ENCODE measurements around the gene SLC6A16. TPM values are rescaled to one million over a fixed set of nuclear protein-coding genes. Genes with fewer than 3 reads are reported as not detected.

The SLC6A16 gene
- total and polyA plus RNA-seq, 2 experiments from 2014 or later, result 0.31 to 1.8 TPM

- TF ChIP-seq CTCF (conservative IDR thresholded peaks at IDR 0.05; ENCODE audit: low read depth in 2 of 2), result no peak
Observed at GRCh38 chr19:49348305-49349189, 23.6 kb upstream of the SLC6A16 start (continued).

GRCh38 chr19:49347835-49348234 lies 22.8 kb upstream of the SLC6A16 start:
- Histone ChIP-seq H3K4me3 (no peak overlapping the region), H3K4me2 (no peak overlapping the region), H2AFZ (no peak overlapping the region), H3K9me2 (ENCODE audit: insufficient read depth) (no peaks in the 10 kb centered on the region), H3K27ac (ENCODE audit: low read depth) (no peak overlapping the region), H3K79me2 (replicated peaks; ENCODE audit: insufficient read depth) (peaks cover 3% of the 10 kb centered on the region), H4K20me1 (replicated peaks; ENCODE audit: insufficient read depth) (peaks cover 6% of the 10 kb centered on the region; the same call in 1 of the 2 replicates), H3K4me1 (ENCODE audit: insufficient read depth) (no peaks in the 10 kb centered on the region), H3K27me3 (ENCODE audit: insufficient read depth) (no peaks in the 10 kb centered on the region), H3F3A (replicated peaks; ENCODE audit: low read depth) (0 out of 2 replicates have a peak, but pooled peaks cover 12% of the 10 kb centered on the region), H3K36me3 (ENCODE audit: insufficient read depth) (peaks cover 62% of the 10 kb centered on the region)
- Mint-ChIP-seq H3K36me3 (ENCODE audit: low read depth) (peaks cover 97% of the 10 kb centered on the region), H3K9me3 (peaks cover 3% of the 10 kb centered on the region; the same call in 1 of the 3 replicates), H3K27me3 (ENCODE audit: insufficient read depth, low read depth, poor library complexity) (peaks cover 15% of the 10 kb centered on the region), H3K4me3 (no peak overlapping the region; the same call in 2 of the 3 replicates), H3K27ac (peak overlapping the region; percentile 53; the same call in 1 of the 2 replicates), H3K4me1 (peaks cover 6% of the 10 kb centered on the region; the same call in 2 of the 3 replicates)
- ATAC-seq, result peak; percentile 93
- DNase-seq (ENCODE audit: low spot score), result peak; percentile 85
- TF ChIP-seq CTCF (conservative IDR thresholded peaks at IDR 0.05; ENCODE audit: low read depth in 2 of 2) (peak; percentile 38 to 50; a peak in 3 of 4 replicates), ZNF114 (CRISPR knock-in tag; IDR thresholded peaks at IDR 0.05) (no peak), ZNF462 (CRISPR knock-in tag; IDR thresholded peaks at IDR 0.05) (no peak), JUNB (IDR thresholded peaks at IDR 0.05; ENCODE audit: unreplicated experiment) (no peak), STAT1 (IDR thresholded peaks at IDR 0.05; ENCODE audit: unreplicated experiment) (no peak), CREB1 (CRISPR knock-in tag; IDR thresholded peaks at IDR 0.05; ENCODE audit: low read depth) (0 out of 2 replicates have a peak, but pooled peaks have one; percentile 35), REST (IDR thresholded peaks at IDR 0.05; ENCODE audit: unreplicated experiment) (no peak), POLR2AphosphoS5 (IDR thresholded peaks at IDR 0.05; ENCODE audit: low read depth) (no peak), NANOG (IDR thresholded peaks at IDR 0.05; ENCODE audit: borderline replicate concordance) (no peak)
